GM23338 (cell line): ENCODE results near the gene RBL2. TPM values are rescaled to one million over a fixed set of nuclear protein-coding genes. Genes with fewer than 3 reads are reported as not detected.

Experiments
- ATAC-seq: fragments of 200-7000 bp; cut with Tn5 transposase; 3 replicates; pipeline ENCODE4 v1.9.1; 2020
- DNase-seq: peaks from one replicate; pipeline ENCODE4 v3.0.0-alpha.2; 2015; ENCODE audit warnings: low spot score
- H2AFZ ChIP-seq: fragments of 200-600 bp; sonication (generic); 2 replicates; pipeline ENCODE4 v1.8.0; 2016; ENCODE audit warnings: antibody characterized with exemption, mild to moderate bottlenecking, moderate library complexity
- H3F3A ChIP-seq: fragments of 200-600 bp; sonication (generic); replicated peaks from 2 replicates; pipeline ENCODE4 v1.8.0; 2017; ENCODE audit warnings: antibody characterized with exemption, mixed run types, low read depth
- H3K27ac ChIP-seq: fragments of 200-600 bp; sonication (generic); 2 replicates; pipeline ENCODE4 v1.6.1; 2016; ENCODE audit warnings: low read depth
- H3K27me3 ChIP-seq: fragments of 200-600 bp; sonication (generic); 2 replicates; pipeline ENCODE4 v1.8.0; 2016; ENCODE audit warnings: mild to moderate bottlenecking, mixed run types, moderate library complexity; ENCODE audit not compliant: insufficient read depth
- H3K36me3 ChIP-seq: fragments of 200-600 bp; sonication (generic); 2 replicates; pipeline ENCODE4 v1.8.0; 2016; ENCODE audit warnings: mild to moderate bottlenecking; ENCODE audit not compliant: insufficient read depth
- H3K4me1 ChIP-seq: fragments of 200-600 bp; sonication (generic); 2 replicates; pipeline ENCODE4 v1.8.0; 2016; ENCODE audit warnings: mild to moderate bottlenecking, moderate library complexity; ENCODE audit not compliant: insufficient read depth
- H3K4me2 ChIP-seq: fragments of 200-600 bp; sonication (generic); 2 replicates; pipeline ENCODE4 v1.7.1; 2017; ENCODE audit warnings: mixed run types
- H3K4me3 ChIP-seq: fragments of 200-600 bp; sonication (generic); 2 replicates; pipeline ENCODE4 v1.6.1; 2016; ENCODE audit warnings: mixed run types
- H3K79me2 ChIP-seq: fragments of 200-600 bp; sonication (generic); replicated peaks from 2 replicates; pipeline ENCODE4 v1.8.0; 2017; ENCODE audit warnings: mild to moderate bottlenecking; ENCODE audit not compliant: insufficient read depth
- H3K9me2 ChIP-seq: fragments of 200-600 bp; sonication (generic); 2 replicates; pipeline ENCODE4 v1.8.0; 2017; ENCODE audit not compliant: insufficient read depth
- H4K20me1 ChIP-seq: fragments of 200-600 bp; sonication (generic); replicated peaks from 2 replicates; pipeline ENCODE4 v1.8.0; 2017; ENCODE audit warnings: mild to moderate bottlenecking; ENCODE audit not compliant: insufficient read depth
- H3K27ac Mint-ChIP-seq: 2 replicates; pipeline ENCODE4 v1.8.0; 2020; ENCODE audit warnings: inconsistent platforms, mild to moderate bottlenecking, moderate library complexity, mixed read lengths
- H3K27me3 Mint-ChIP-seq: 3 replicates; pipeline ENCODE4 v1.8.0; 2022; ENCODE audit warnings: low read depth, mild to moderate bottlenecking, moderate library complexity, mixed read lengths, inconsistent platforms; ENCODE audit not compliant: insufficient read depth, poor library complexity
- H3K36me3 Mint-ChIP-seq: 3 replicates; pipeline ENCODE4 v1.8.0; 2021; ENCODE audit warnings: low read depth, mild to moderate bottlenecking, inconsistent platforms, moderate library complexity, mixed read lengths
- H3K4me1 Mint-ChIP-seq: 3 replicates; pipeline ENCODE4 v1.8.0; 2020; ENCODE audit warnings: mild to moderate bottlenecking, inconsistent platforms, mixed read lengths
- H3K4me3 Mint-ChIP-seq: 3 replicates; pipeline ENCODE4 v1.8.0; 2021; ENCODE audit warnings: moderate library complexity, mild to moderate bottlenecking, inconsistent platforms, mixed read lengths
- H3K9me3 Mint-ChIP-seq: 3 replicates; pipeline ENCODE4 v1.8.0; 2020; ENCODE audit warnings: moderate library complexity, mild to moderate bottlenecking, inconsistent platforms, mixed read lengths
- CREB1 ChIP-seq: fragments of 250-450 bp; sonication (Bioruptor Pico); IDR thresholded peaks from 2 replicates; pipeline ENCODE4 v1.5.0; 2020; ENCODE audit warnings: low read depth, mild to moderate bottlenecking, moderate library complexity
- CTCF ChIP-seq, 2 experiments: fragments of 200-600 bp in 1 of 2; sonication (generic) in 1 of 2; conservative IDR thresholded peaks; 2 replicates each; pipeline versions ENCODE4 v1.5.1 to v1.6.1; 2016 to 2017; ENCODE audit warnings: antibody characterized with exemption in 2 of 2, low read depth in 2 of 2, mild to moderate bottlenecking in 2 of 2, moderate library complexity in 1 of 2
- ETS1 ChIP-seq: IDR thresholded peaks from 2 replicates; pipeline ENCODE4 v1.6.1; 2016; ENCODE audit warnings: antibody characterized with exemption
- EZH2 ChIP-seq: fragments of 200-600 bp; sonication (generic); IDR thresholded peaks from one replicate; pipeline ENCODE4 v1.8.0; 2017; ENCODE audit warnings: antibody characterized with exemption, mild to moderate bottlenecking, low read depth; ENCODE audit not compliant: unreplicated experiment
- EZH2phosphoT487 ChIP-seq: fragments of 200-600 bp; sonication (generic); IDR thresholded peaks from one replicate; pipeline ENCODE4 v1.8.1; 2018; ENCODE audit warnings: antibody characterized with exemption; ENCODE audit not compliant: unreplicated experiment
- JUNB ChIP-seq: IDR thresholded peaks from one replicate; pipeline ENCODE4 v1.6.1; 2016; ENCODE audit warnings: antibody characterized with exemption; ENCODE audit not compliant: unreplicated experiment
- NANOG ChIP-seq: IDR thresholded peaks from 2 replicates; pipeline ENCODE4 v1.6.1; 2016; ENCODE audit warnings: antibody characterized with exemption, borderline replicate concordance
- POLR2AphosphoS5 ChIP-seq: IDR thresholded peaks from 2 replicates; pipeline ENCODE4 v1.6.1; 2016; ENCODE audit warnings: antibody characterized with exemption, low read depth
- STAT1 ChIP-seq: IDR thresholded peaks from one replicate; pipeline ENCODE4 v1.6.1; 2016; ENCODE audit warnings: antibody characterized with exemption; ENCODE audit not compliant: unreplicated experiment
- ZNF114 ChIP-seq: fragments of 250-450 bp; sonication (Bioruptor Pico); IDR thresholded peaks from 2 replicates; pipeline ENCODE4 v1.5.0; 2020; ENCODE audit warnings: mild to moderate bottlenecking, moderate library complexity
- polyA plus RNA-seq: library from polyadenylated mRNA; unstranded; fragments of >200 nt; fragmentation: Nextera tagmentation; extraction: Ambion mirVana; gene quantifications from 2 replicates; pipeline ENCODE4 v1.2.1, GENCODE V29; 2016
- total RNA-seq: library from RNA; depleted of rRNA; stranded (reverse); fragments of >200 nt; shearing (Covaris generic); gene quantifications from 2 replicates; pipeline ENCODE4 v1.2.3, GENCODE V29; 2014
- TF ChIP-seq, protein P1 (sequence below): fragments of 250-450 bp; sonication (Bioruptor Pico); IDR thresholded peaks from 2 replicates; pipeline ENCODE4 v1.5.0; 2020; ENCODE audit warnings: mild to moderate bottlenecking, moderate library complexity
- TF ChIP-seq, protein P2 (sequence below): IDR thresholded peaks from one replicate; pipeline ENCODE4 v1.6.1; 2018; ENCODE audit warnings: antibody characterized with exemption; ENCODE audit not compliant: unreplicated experiment

RBL2 gene
- total and polyA plus RNA-seq, 2 experiments from 2014 or later: 15.4 to 43.3 TPM

GRCh38 chr16:53504665-53505064 lies 70.4 kb downstream of the RBL2 start:
- Mint-ChIP-seq H3K36me3 (no peaks in the 10 kb centered on the region; the same call in 2 of the 3 replicates), H3K4me3 (peak overlapping the region; percentile 86), H3K9me3 (no peaks in the 10 kb centered on the region; the same call in 2 of the 3 replicates), H3K27ac (peak overlapping the region; percentile 46; the same call in 1 of the 2 replicates), H3K4me1 (peaks cover 27% of the 10 kb centered on the region), H3K27me3 (peaks cover 8% of the 10 kb centered on the region)
- H3K4me3 ChIP-seq: peak overlapping the region; percentile 74
- no peaks in the 10 kb centered on the region; the same call in 1 of the 2 replicates for H3F3A ChIP-seq
- no peaks in the 10 kb centered on the region for H3K27me3 ChIP-seq
- peaks cover 29% of the 10 kb centered on the region for H3K4me1 ChIP-seq
- peak overlapping the region; percentile 88 for H3K4me2 ChIP-seq
- H3K79me2 ChIP-seq: peaks cover 27% of the 10 kb centered on the region
- H3K27ac ChIP-seq: no peak overlapping the region
- H2AFZ ChIP-seq: peak overlapping the region; percentile 58; the same call in 1 of the 2 replicates
- H3K9me2 ChIP-seq: peaks cover 11% of the 10 kb centered on the region
- no peak for DNase-seq
- no peak for ATAC-seq
- TF ChIP-seq ZNF114 (CRISPR knock-in tag) (no peak), CTCF (conservative IDR thresholded peaks at IDR 0.05; ENCODE audit: low read depth in 2 of 2) (no peak), STAT1 (no peak), NANOG (no peak), JUNB (no peak), CREB1 (no peak), EZH2phosphoT487 (no peak), ETS1 (no peak), POLR2AphosphoS5 (no peak), EZH2 (no peak)
- TF ChIP-seq, protein P1, sequence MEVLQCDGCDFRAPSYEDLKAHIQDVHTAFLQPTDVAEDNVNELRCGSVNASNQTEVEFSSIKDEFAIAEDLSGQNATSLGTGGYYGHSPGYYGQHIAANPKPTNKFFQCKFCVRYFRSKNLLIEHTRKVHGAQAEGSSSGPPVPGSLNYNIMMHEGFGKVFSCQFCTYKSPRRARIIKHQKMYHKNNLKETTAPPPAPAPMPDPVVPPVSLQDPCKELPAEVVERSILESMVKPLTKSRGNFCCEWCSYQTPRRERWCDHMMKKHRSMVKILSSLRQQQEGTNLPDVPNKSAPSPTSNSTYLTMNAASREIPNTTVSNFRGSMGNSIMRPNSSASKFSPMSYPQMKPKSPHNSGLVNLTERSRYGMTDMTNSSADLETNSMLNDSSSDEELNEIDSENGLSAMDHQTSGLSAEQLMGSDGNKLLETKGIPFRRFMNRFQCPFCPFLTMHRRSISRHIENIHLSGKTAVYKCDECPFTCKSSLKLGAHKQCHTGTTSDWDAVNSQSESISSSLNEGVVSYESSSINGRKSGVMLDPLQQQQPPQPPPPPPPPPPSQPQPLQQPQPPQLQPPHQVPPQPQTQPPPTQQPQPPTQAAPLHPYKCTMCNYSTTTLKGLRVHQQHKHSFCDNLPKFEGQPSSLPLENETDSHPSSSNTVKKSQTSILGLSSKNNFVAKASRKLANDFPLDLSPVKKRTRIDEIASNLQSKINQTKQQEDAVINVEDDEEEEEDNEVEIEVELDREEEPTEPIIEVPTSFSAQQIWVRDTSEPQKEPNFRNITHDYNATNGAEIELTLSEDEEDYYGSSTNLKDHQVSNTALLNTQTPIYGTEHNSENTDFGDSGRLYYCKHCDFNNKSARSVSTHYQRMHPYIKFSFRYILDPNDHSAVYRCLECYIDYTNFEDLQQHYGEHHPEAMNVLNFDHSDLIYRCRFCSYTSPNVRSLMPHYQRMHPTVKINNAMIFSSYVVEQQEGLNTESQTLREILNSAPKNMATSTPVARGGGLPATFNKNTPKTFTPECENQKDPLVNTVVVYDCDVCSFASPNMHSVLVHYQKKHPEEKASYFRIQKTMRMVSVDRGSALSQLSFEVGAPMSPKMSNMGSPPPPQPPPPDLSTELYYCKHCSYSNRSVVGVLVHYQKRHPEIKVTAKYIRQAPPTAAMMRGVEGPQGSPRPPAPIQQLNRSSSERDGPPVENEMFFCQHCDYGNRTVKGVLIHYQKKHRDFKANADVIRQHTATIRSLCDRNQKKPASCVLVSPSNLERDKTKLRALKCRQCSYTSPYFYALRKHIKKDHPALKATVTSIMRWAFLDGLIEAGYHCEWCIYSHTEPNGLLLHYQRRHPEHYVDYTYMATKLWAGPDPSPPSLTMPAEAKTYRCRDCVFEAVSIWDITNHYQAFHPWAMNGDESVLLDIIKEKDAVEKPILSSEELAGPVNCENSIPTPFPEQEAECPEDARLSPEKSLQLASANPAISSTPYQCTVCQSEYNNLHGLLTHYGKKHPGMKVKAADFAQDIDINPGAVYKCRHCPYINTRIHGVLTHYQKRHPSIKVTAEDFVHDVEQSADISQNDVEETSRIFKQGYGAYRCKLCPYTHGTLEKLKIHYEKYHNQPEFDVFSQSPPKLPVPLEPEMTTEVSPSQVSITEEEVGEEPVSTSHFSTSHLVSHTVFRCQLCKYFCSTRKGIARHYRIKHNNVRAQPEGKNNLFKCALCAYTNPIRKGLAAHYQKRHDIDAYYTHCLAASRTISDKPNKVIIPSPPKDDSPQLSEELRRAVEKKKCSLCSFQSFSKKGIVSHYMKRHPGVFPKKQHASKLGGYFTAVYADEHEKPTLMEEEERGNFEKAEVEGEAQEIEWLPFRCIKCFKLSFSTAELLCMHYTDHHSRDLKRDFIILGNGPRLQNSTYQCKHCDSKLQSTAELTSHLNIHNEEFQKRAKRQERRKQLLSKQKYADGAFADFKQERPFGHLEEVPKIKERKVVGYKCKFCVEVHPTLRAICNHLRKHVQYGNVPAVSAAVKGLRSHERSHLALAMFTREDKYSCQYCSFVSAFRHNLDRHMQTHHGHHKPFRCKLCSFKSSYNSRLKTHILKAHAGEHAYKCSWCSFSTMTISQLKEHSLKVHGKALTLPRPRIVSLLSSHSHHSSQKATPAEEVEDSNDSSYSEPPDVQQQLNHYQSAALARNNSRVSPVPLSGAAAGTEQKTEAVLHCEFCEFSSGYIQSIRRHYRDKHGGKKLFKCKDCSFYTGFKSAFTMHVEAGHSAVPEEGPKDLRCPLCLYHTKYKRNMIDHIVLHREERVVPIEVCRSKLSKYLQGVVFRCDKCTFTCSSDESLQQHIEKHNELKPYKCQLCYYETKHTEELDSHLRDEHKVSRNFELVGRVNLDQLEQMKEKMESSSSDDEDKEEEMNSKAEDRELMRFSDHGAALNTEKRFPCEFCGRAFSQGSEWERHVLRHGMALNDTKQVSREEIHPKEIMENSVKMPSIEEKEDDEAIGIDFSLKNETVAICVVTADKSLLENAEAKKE: no peak
- TF ChIP-seq, protein P2, sequence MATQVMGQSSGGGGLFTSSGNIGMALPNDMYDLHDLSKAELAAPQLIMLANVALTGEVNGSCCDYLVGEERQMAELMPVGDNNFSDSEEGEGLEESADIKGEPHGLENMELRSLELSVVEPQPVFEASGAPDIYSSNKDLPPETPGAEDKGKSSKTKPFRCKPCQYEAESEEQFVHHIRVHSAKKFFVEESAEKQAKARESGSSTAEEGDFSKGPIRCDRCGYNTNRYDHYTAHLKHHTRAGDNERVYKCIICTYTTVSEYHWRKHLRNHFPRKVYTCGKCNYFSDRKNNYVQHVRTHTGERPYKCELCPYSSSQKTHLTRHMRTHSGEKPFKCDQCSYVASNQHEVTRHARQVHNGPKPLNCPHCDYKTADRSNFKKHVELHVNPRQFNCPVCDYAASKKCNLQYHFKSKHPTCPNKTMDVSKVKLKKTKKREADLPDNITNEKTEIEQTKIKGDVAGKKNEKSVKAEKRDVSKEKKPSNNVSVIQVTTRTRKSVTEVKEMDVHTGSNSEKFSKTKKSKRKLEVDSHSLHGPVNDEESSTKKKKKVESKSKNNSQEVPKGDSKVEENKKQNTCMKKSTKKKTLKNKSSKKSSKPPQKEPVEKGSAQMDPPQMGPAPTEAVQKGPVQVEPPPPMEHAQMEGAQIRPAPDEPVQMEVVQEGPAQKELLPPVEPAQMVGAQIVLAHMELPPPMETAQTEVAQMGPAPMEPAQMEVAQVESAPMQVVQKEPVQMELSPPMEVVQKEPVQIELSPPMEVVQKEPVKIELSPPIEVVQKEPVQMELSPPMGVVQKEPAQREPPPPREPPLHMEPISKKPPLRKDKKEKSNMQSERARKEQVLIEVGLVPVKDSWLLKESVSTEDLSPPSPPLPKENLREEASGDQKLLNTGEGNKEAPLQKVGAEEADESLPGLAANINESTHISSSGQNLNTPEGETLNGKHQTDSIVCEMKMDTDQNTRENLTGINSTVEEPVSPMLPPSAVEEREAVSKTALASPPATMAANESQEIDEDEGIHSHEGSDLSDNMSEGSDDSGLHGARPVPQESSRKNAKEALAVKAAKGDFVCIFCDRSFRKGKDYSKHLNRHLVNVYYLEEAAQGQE: no peak
- peaks cover 6% of the 10 kb centered on the region for H4K20me1 ChIP-seq
- H3K36me3 ChIP-seq: no peaks in the 10 kb centered on the region
